GM04503 (cell line): ENCODE measurements around the gene PLD1.
"Not testable (repeated sequence)": the region's sequence is repeated elsewhere in the genome, so short reads cannot be mapped to it uniquely, and the experiment has no call there.

ENCODE experiments used
- DNase-seq: peaks from one replicate; pipeline ENCODE4 v3.0.0-alpha.2; 2012; ENCODE audit warnings: low read depth

The PLD1 gene

DNA sequence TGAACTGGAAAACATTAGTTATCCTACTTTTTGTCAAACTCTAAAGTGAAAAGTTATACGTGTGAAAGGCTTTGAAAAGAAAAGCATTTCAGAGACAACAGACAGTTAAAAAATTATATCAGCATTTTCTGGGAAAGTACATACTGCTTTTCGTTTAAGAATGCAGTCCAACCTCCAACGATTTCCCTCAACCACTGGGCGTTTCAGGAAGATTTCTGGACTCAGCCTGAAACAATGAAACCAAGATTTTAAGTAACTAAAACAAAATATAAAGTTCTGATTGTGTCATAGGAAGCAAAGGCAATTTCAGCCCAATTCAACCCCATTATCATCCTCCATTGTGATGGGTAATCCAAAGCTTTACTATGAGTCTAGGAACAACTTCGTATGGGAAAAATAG lies 110.7 kb downstream of the PLD1 start:
- no peak for DNase-seq

- no peak for DNase-seq
These were observed 113.5 kb downstream of the PLD1 start for GRCh38 chr3:171696805-171697204.

DNA sequence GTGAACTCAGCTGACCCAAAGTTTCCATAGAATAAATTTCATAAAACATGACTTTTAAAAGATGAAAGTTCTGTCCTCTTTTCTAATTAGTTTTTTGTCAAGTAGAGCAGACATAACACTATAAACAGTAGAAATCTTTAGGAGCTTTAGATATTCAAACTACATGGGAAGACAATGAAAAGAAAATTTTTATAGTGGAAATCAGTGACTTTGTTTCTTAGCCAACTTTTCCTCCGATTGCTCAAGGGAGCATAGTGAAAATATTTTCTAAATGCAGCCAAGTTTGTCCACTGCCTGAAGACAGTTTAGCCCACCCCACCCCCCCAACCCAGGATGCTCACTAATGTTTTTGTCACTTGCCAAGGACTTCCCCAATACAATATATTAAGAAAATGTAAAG lies 114.9 kb downstream of the PLD1 start:
- DNase-seq: no peak

GRCh38 chr3:171694888-171695287 lies 115.4 kb downstream of the PLD1 start:
- no peak for DNase-seq

DNA sequence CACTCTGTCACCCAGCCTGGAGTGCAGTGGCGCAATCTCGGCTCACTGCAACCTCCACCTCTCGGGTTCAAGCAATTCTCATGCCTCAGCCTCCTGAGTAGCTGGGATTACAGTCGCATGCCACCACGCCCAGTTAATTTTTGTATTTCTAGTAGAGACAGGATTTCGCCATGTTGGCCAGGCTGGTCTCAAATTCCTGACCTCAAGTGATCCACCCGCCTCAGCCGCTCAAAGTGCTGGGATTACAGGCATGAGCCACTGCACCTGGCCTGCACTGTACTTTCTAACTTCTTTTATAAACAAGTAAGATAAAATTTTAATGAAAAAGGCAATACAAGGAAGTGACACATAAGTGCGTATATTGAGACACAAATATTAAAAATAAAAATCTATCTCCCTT lies 117.7 kb downstream of the PLD1 start:
- not testable (repeated sequence) for DNase-seq

DNA sequence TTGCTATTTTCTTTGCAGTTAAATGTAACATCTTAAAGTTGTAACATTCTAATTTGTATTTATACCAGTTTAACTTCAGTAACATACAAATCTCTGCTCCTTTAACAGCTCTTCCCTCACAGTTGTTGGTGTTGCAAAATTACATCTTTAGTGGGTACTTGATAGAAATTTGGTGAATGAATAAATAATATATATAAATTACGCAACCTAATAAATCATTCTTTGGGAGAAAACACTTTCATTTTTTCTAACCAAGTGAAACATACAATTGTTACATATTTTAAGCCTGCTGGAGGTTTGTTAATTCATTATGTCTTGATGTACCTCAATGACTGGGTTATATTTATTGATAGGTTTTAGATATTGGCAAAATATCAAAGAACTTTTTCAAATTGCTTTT lies 118.8 kb downstream of the PLD1 start:
- no peak for DNase-seq

DNA sequence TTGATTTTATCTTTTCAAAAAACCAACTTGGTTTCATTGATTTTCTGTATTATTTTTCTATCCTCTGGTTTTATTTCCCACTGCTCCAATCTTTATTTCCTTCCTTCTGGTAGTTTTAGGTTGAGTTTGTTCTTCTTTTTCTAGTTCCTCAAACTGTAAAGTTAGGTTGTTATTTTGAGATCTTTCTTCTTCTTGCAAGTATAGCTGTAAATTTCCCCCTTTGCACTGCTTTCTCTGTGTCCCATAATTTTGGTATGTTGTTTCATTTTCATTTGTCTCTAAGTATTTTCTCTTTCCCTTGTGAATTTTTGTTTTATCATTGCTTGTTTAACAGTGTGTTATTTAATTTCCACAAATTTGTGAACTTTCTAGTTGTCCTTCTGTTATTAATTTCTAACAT lies 120.0 kb downstream of the PLD1 start:
- DNase-seq: no peak

DNA sequence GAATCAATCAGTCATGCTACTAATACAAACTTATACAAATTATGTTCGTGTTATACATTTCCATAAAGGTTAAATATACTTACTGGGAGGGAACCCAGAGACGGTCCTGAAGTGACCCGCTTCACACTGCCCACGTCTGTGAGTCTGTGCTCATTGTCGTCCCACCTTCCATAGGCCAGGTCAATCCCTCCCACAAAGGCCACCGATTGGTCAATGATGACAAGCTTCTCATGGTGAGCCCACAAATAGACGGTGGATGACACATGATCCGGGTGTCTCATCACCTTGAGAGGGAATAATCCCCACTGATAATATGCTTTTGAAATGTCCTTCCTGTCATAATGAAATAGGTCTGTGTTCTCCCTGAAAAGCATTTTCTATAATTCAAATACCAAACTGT lies 121.7 kb downstream of the PLD1 start:
- DNase-seq: no peak

GRCh38 chr3:171688002-171688401 lies 122.3 kb downstream of the PLD1 start:
- DNase-seq: no peak

DNA sequence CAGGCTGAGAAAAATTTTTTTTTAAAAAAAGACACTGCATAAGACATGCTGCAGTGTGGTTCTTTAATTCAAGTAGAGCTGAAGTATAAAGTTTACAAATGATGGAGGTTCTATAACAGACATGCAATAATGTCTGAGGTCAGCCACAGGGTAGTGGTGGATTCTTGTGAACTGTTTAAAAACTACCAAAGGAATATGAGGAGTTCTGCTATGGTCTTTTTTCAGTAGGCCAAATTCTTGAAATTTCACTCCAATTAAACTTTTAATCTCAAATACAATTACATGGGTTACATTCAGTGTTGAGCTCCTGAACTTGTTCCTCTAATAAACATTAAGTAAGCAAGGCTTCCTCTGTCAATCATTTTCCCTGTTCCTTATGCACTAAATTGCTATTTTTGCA lies 122.7 kb downstream of the PLD1 start:
- no peak for DNase-seq

DNA sequence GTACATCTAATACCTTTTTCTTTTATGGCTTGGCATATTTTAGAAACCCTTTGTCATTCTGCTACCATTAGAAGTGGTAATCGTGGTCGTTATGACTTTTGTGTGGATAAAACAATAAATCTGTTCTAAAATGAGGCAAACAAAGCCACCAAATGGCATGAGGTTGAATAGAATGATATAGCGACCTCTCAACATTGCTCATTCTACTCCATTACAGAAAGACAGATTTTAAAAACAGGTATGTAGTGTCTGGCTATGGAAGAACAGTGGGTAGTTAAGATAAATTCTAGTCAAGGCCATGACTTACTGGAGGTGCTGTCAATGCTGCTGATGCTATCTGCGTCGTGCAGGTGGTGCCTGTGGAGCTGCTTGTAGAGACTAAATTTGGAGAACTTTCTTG lies 123.2 kb downstream of the PLD1 start:
- no peak for DNase-seq

DNA sequence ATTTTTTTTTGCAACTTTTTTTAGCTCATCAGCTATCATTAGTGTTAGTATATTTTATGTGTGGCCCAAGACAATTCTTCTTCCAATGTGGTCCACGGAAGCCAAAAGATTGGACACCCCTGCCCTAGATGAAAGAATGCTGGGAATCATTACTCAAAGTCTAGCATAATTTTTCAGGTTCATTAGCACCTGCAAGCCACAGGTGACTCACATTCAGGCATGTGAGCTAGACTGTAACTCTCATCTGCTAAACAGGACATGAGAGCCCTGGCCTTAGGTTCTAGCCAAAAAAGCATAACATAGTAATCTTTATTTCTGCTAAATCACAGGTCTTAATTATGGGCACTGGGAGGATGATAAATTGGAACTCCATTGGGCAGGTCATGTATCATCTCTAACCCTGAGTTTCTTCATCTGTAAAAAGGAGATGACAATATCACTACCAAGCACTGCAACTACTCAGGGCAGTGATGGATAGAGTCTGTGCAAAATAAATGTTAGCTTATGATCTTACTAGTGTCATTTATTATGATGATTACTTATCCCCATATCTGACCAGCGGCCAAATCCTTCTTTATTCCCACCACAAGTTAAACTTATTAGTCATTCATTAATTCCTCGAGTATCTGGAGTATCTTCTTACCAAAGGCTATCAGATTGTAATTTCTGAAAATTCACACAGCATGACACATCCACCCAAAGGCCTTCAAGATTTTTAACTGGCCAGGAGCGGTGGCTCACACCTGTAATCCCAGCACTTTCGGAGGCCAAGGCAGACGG lies 125.0 kb downstream of the PLD1 start:
- DNase-seq: no peak

DNA sequence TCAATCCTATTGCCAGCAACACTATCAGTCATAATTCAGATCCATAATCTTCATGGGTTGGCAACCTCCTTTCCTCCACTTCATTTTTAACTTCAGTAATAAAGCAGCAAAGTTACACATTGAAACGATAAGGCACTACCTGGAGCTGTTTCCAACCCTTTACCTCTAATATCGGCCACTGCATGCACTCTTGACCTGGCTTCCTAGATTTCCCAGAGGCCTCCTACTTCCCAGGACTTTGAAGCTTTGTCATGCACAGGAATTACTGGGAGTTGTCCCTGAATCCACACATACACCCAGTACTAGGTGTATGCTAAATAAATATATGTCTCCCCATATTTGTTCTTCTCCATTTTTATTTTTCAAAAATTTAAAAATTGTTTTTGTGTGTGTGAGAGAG lies 126.1 kb downstream of the PLD1 start:
- DNase-seq: no peak

DNA sequence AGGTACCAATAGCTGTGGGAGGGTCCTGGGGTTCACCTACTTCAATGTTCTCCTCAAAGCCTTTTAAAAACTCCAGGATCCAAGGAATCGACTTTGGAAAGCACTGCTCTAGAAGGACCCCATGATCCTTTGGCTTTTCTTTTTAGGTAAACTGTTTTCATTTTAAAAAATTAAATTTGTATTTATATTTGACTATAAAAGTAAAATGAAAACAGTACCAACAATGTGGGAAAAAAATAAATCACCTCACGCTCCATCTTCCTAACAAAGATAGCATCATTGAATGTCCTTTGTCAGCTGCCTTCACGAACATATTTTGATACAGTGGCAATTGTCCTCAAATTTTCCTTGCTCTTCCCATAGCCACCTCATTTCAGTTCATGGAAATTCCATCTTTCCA lies 127.5 kb downstream of the PLD1 start:
- DNase-seq: no peak

GRCh38 chr3:171680726-171681411 lies 129.4 kb downstream of the PLD1 start:
- DNase-seq: no peak

GRCh38 chr3:171678971-171679492 lies 131.3 kb downstream of the PLD1 start:
- no peak for DNase-seq

DNA sequence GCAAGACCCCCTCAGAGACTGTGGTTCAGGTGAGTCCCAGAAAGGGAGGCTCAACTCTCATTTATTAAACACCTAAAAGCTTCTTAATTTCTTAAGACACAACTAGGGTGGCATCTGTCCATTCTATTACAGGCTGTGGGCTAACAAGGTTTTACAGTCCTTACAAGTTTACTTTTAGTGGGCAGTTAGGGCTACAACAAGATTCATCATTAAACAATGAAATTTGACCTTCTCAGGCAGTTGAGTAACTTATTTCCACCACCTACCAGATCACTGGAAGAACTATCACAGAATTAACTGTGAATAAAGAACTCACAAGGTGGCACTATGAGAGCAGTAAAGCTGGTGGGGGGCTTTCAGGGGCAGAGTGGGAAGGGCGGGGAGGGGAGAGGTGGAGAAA lies 132.6 kb downstream of the PLD1 start:
- DNase-seq: no peak

GRCh38 chr3:171676601-171677175 lies 133.6 kb downstream of the PLD1 start:
- DNase-seq: no peak

DNA sequence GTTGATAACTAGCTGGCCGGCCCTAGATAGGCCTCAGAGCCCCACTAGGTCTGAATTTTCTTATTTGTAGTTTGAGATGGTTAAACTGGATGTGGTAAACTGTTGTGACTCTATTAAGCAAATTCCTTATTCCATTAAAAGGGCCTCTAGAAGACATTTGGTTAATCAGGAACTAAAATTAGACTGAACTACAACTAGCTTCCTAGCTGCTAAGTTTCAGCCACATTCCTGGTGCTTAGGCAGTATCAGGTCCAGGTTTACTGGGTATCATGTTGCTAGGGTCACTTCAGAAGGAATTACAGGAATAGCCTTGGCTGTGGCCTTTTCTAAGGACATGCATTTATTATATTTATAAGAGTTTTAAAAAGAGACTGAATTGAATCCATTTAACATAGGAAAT lies 136.3 kb downstream of the PLD1 start:
- no peak for DNase-seq

DNA sequence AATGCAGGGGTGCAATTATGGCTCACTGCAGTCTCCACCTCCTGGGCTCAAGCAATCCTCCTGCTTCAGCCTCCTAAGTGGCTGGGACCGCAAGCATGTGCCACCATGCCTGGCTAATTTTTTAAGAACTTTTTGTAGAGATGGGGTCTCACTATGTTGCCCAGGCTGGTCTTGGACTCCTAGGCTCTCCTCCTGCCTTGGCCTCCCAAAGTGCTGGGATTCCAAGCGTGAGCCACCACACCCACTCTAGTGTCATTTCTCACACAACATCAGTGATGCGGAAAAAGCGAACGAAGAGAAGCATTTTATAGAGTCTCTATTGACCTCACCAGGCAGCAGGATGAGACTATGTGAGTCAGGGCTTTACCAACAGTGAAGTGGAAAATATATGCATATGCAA lies 137.7 kb downstream of the PLD1 start:
- no peak for DNase-seq

DNA sequence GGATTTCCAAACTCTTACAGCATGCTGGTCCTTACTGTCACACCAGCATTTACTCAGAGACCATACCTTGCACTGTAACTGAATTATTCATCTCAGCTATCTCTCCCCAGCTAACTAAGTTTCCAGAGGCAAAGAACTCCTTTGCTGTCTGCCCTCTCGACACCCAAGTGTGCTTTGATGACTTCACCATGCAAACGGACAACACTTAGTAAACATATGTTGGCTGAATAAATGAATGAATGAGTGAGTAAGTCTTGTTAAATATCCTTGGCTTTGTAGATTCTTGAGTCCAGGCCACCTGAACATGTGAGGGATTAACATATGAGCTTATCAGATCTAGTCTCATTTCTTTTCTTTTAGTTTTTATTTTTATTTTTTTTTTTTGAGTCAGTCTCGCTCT lies 138.2 kb downstream of the PLD1 start:
- no peak for DNase-seq

- DNase-seq: no peak
These were observed 138.6 kb downstream of the PLD1 start for GRCh38 chr3:171671709-171672108.

DNA sequence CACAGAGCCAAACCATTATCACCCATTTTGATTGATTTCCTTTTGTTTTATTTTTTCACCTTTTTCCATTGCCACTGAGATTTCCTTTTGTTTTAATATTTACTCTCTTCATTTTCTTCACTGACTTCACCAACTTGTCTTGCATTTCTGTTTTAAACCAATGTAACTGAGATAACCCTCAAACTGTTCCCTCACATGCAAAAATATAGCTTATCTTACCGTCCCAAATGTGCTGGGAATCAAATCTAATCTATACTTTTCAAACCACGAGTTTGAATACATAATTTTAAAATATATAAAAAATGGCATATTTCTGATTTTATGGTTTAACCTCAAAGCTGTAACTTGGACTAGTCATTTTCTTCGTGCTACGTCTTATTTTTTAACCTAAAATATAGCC lies 143.8 kb downstream of the PLD1 start:
- no peak for DNase-seq
